ENCODE measurements around the gene STK11. TPM values are rescaled to one million over a fixed set of nuclear protein-coding genes. Genes with fewer than 3 reads are reported as not detected.

Gene STK11
- total RNA-seq, 1 donor from 2014 or later, result 59.3 TPM

- Mint-ChIP-seq H3K36me3 (ENCODE audit: insufficient read depth) (no peaks in the 10 kb centered on the region), H3K4me1 (ENCODE audit: low read depth) (peaks cover 11% of the 10 kb centered on the region), H3K4me3 (ENCODE audit: low read depth) (peak within 1 kb of the TSS; percentile 76), H3K9me3 (ENCODE audit: low read depth) (no peaks in the 10 kb centered on the region), H3K27ac (peak within 1 kb of the TSS; percentile 89), H3K27me3 (no peaks in the 10 kb centered on the region)
- no peak for TF ChIP-seq CTCF (IDR thresholded peaks at IDR 0.05; ENCODE audit: unreplicated experiment)
- no peak for DNase-seq (ENCODE audit: low spot score, unreplicated experiment)
Measured at GRCh38 chr19:1237754-1238368, 32.3 kb downstream of the STK11 start, which contains the start of gene CBARP. Gene CBARP (minus strand): TSS chr19:1238005. CDS start chr19:1236100, 1,905 bp downstream.

- H3K36me3 Mint-ChIP-seq (ENCODE audit: insufficient read depth), result no peaks in the 10 kb centered on the region
- H3K4me3 Mint-ChIP-seq (ENCODE audit: low read depth), result peak overlapping the region; percentile 76
- H3K9me3 Mint-ChIP-seq (ENCODE audit: low read depth), result no peaks in the 10 kb centered on the region
- no peak for DNase-seq (ENCODE audit: low spot score, unreplicated experiment)
- TF ChIP-seq CTCF (IDR thresholded peaks at IDR 0.05; ENCODE audit: unreplicated experiment), result no peak
- peak overlapping the region; percentile 89 for H3K27ac Mint-ChIP-seq
- no peaks in the 10 kb centered on the region for H3K27me3 Mint-ChIP-seq
- H3K4me1 Mint-ChIP-seq (ENCODE audit: low read depth), result peaks cover 11% of the 10 kb centered on the region
Measured at GRCh38 chr19:1238369-1239303, 33.1 kb downstream of the STK11 start.

GRCh38 chr19:1239420-1239795, 33.8 kb downstream of the STK11 start:
- DNase-seq (ENCODE audit: low spot score, unreplicated experiment), result no peak
- TF ChIP-seq CTCF (IDR thresholded peaks at IDR 0.05; ENCODE audit: unreplicated experiment), result no peak
- H3K4me3 Mint-ChIP-seq (ENCODE audit: low read depth), result peak overlapping the region; percentile 76
- peaks cover 11% of the 10 kb centered on the region for H3K4me1 Mint-ChIP-seq (ENCODE audit: low read depth)
- no peaks in the 10 kb centered on the region for H3K9me3 Mint-ChIP-seq (ENCODE audit: low read depth)
- peak overlapping the region; percentile 89 for H3K27ac Mint-ChIP-seq
- H3K36me3 Mint-ChIP-seq (ENCODE audit: insufficient read depth), result no peaks in the 10 kb centered on the region
- H3K27me3 Mint-ChIP-seq, result no peaks in the 10 kb centered on the region

GRCh38 chr19:1239796-1240737, 34.5 kb downstream of the STK11 start:
- peak; percentile 89 for DNase-seq (ENCODE audit: low spot score, unreplicated experiment)
- no peak overlapping the region for H3K27ac Mint-ChIP-seq

More at GRCh38 chr19:1239796-1240737, 34.5 kb downstream of the STK11 start:
- TF ChIP-seq CTCF (IDR thresholded peaks at IDR 0.05; ENCODE audit: unreplicated experiment), result peak; percentile 98
- Mint-ChIP-seq H3K9me3 (ENCODE audit: low read depth) (no peaks in the 10 kb centered on the region), H3K36me3 (ENCODE audit: insufficient read depth) (no peaks in the 10 kb centered on the region), H3K27me3 (no peaks in the 10 kb centered on the region), H3K4me1 (ENCODE audit: low read depth) (peaks cover 13% of the 10 kb centered on the region), H3K4me3 (ENCODE audit: low read depth) (peak overlapping the region; percentile 76)

Measured in progenitor cell of endocrine pancreas (in vitro differentiated cells).